GM08714 (cell line): Measurements from ENCODE around the gene ERICH6.

Experiments used
- H3K4me3 ChIP-seq: fragments of 200-500 bp; sonication (Bioruptor generic); 2 replicates; pipeline ENCODE4 v1.5.1; 2014; ENCODE audit warnings: mild to moderate bottlenecking, low read length, inconsistent platforms
- ZNF274 ChIP-seq: IDR thresholded peaks from 2 replicates; pipeline ENCODE4 v1.6.1; 2012; ENCODE audit warnings: mild to moderate bottlenecking, low read depth, low read length

Gene ERICH6

GRCh38 chr3:150681057-150681456 lies 22.7 kb downstream of the ERICH6 start:
- no peak for TF ChIP-seq ZNF274
- no peak overlapping the region for H3K4me3 ChIP-seq

GRCh38 chr3:150680562-150680961 lies 23.2 kb downstream of the ERICH6 start:
- no peak overlapping the region for H3K4me3 ChIP-seq
- no peak for TF ChIP-seq ZNF274

- no peak for TF ChIP-seq ZNF274
These were observed 28.1 kb downstream of the ERICH6 start for GRCh38 chr3:150675587-150675986.

GRCh38 chr3:150673966-150674365 lies 29.8 kb downstream of the ERICH6 start:
- H3K4me3 ChIP-seq = no peak overlapping the region
- TF ChIP-seq ZNF274 = no peak

More at GRCh38 chr3:150675587-150675986, 28.1 kb downstream of the ERICH6 start:
- no peak overlapping the region for H3K4me3 ChIP-seq

- no peak overlapping the region for H3K4me3 ChIP-seq
- no peak for TF ChIP-seq ZNF274
These were observed 37.6 kb downstream of the ERICH6 start for GRCh38 chr3:150666167-150666566.

- no peak overlapping the region for H3K4me3 ChIP-seq
- TF ChIP-seq ZNF274 = no peak
These were observed 40.3 kb downstream of the ERICH6 start for GRCh38 chr3:150663461-150663860.

GRCh38 chr3:150662410-150663200 lies 41.1 kb downstream of the ERICH6 start:
- TF ChIP-seq ZNF274 = no peak

GRCh38 chr3:150656316-150656715 lies 47.4 kb downstream of the ERICH6 start:
- TF ChIP-seq ZNF274 = no peak
- H3K4me3 ChIP-seq = no peak overlapping the region

More at GRCh38 chr3:150662410-150663200, 41.1 kb downstream of the ERICH6 start:
- H3K4me3 ChIP-seq = no peak overlapping the region

- no peak overlapping the region for H3K4me3 ChIP-seq
- TF ChIP-seq ZNF274 = no peak
These were observed 50.6 kb downstream of the ERICH6 start for GRCh38 chr3:150653110-150653561.

GRCh38 chr3:150640256-150640655 lies 63.5 kb downstream of the ERICH6 start:
- no peak for TF ChIP-seq ZNF274
- no peak overlapping the region for H3K4me3 ChIP-seq

GRCh38 chr3:150639262-150639661 lies 64.5 kb downstream of the ERICH6 start:
- no peak overlapping the region for H3K4me3 ChIP-seq
- TF ChIP-seq ZNF274 = no peak

GRCh38 chr3:150636258-150636657 lies 67.5 kb downstream of the ERICH6 start:
- TF ChIP-seq ZNF274 = no peak
- no peak overlapping the region for H3K4me3 ChIP-seq

GRCh38 chr3:150635526-150635925 lies 68.2 kb downstream of the ERICH6 start:
- no peak for TF ChIP-seq ZNF274
- no peak overlapping the region for H3K4me3 ChIP-seq

GRCh38 chr3:150635076-150635475 lies 68.6 kb downstream of the ERICH6 start:
- TF ChIP-seq ZNF274 = no peak
- H3K4me3 ChIP-seq = no peak overlapping the region

- no peak for TF ChIP-seq ZNF274
- H3K4me3 ChIP-seq = no peak overlapping the region
These were observed 72.1 kb downstream of the ERICH6 start for GRCh38 chr3:150631515-150632221.
